Measurements from ENCODE around the gene HTRA2.

DNA sequence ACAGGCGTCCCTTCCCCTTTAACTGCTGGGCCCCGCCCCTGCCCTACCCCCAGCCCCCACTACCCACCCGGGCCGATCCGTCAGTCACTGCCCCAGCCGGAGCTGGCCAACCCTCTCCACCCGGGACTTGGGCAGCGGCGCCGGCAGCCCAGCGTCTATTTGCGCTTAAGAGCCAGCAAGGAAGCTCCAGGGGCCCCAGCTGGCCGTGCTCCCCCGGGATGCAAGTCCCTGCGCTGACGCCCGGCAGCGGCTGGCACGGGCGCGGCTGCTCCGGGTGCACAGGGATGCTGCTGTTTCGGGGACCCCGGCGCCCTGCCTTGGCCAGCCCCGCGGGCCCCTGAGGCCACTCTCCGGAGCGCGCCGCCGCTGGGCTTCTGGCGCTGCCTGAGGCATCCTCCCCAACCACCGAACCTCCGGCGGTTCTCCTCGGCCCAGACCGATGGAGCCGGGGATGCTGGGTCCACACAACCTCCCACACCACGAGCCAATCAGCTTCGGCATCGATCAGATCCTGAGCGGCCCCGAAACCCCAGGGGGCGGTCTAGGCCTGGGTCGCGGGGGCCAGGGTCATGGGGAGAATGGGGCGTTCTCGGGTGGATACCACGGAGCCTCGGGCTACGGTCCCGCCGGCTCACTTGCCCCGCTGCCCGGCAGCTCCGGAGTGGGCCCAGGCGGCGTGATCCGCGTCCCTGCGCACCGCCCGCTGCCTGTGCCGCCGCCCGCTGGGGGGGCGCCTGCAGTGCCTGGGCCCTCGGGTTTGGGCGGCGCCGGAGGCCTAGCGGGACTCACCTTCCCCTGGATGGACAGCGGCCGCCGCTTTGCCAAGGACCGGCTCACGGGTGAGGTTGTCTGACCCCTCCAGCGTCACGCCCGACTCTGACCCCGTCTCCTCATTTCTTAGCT, 15.1 kb upstream of the HTRA2 start, which contains the start of gene TLX2:
- TF ChIP-seq, protein P1, sequence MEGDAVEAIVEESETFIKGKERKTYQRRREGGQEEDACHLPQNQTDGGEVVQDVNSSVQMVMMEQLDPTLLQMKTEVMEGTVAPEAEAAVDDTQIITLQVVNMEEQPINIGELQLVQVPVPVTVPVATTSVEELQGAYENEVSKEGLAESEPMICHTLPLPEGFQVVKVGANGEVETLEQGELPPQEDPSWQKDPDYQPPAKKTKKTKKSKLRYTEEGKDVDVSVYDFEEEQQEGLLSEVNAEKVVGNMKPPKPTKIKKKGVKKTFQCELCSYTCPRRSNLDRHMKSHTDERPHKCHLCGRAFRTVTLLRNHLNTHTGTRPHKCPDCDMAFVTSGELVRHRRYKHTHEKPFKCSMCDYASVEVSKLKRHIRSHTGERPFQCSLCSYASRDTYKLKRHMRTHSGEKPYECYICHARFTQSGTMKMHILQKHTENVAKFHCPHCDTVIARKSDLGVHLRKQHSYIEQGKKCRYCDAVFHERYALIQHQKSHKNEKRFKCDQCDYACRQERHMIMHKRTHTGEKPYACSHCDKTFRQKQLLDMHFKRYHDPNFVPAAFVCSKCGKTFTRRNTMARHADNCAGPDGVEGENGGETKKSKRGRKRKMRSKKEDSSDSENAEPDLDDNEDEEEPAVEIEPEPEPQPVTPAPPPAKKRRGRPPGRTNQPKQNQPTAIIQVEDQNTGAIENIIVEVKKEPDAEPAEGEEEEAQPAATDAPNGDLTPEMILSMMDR (IDR thresholded peaks at IDR 0.05): no peak
- TF ChIP-seq POLR2A (IDR thresholded peaks at IDR 0.05): no peak
